SK-N-SH treated with all-trans-retinoic acid at 6 μM for 48 hours (cell line): ENCODE results near the gene CDH24.

Source experiments
- ATAC-seq: fragments of 200-7000 bp; cut with Tn5 transposase; 3 replicates; pipeline ENCODE4 v1.9.1; 2020; ENCODE audit warnings: mild to moderate bottlenecking, moderate library complexity
- ARNTL ChIP-seq: fragments of 450-650 bp; formaldehyde crosslinking; IDR thresholded peaks from 2 replicates; pipeline ENCODE4 v1.5.0; 2020; ENCODE audit warnings: low read depth, mild to moderate bottlenecking, moderate library complexity, borderline replicate concordance
- BACH2 ChIP-seq: fragments of 250-450 bp; sonication (Bioruptor Pico); IDR thresholded peaks from 2 replicates; pipeline ENCODE4 v1.9.0; 2021; ENCODE audit warnings: mild to moderate bottlenecking, borderline replicate concordance
- CSDC2 ChIP-seq: fragments of 250-450 bp; sonication (Bioruptor Pico); IDR thresholded peaks from 2 replicates; pipeline ENCODE4 v1.5.0; 2020; ENCODE audit warnings: mild to moderate bottlenecking, moderate library complexity
- ESRRG ChIP-seq: fragments of 250-450 bp; sonication (Bioruptor Pico); IDR thresholded peaks from 2 replicates; pipeline ENCODE4 v1.6.1; 2021; ENCODE audit warnings: mild to moderate bottlenecking
- GLIS3 ChIP-seq: fragments of 250-450 bp; sonication (Bioruptor Pico); IDR thresholded peaks from 2 replicates; pipeline ENCODE4 v1.5.0; 2020; ENCODE audit warnings: mild to moderate bottlenecking, moderate library complexity
- ISL1 ChIP-seq: fragments of 250-450 bp; sonication (Bioruptor Pico); IDR thresholded peaks from 2 replicates; pipeline ENCODE4 v2.1.2; 2022; ENCODE audit warnings: mild to moderate bottlenecking, moderate library complexity
- OSR1 ChIP-seq: fragments of 250-450 bp; sonication (Bioruptor Pico); IDR thresholded peaks from 2 replicates; pipeline ENCODE4 v1.8.0; 2022; ENCODE audit warnings: moderate library complexity, mild to moderate bottlenecking, inconsistent platforms
- PPARA ChIP-seq: fragments of 250-450 bp; sonication (Bioruptor Pico); IDR thresholded peaks from 2 replicates; pipeline ENCODE4 v1.5.0; 2020; ENCODE audit warnings: mild to moderate bottlenecking, borderline replicate concordance
- RARB ChIP-seq: fragments of 250-450 bp; sonication (Bioruptor Pico); IDR thresholded peaks from 2 replicates; pipeline ENCODE4 v1.8.0; 2021; ENCODE audit warnings: mild to moderate bottlenecking, moderate library complexity
- SNAI2 ChIP-seq: fragments of 250-450 bp; sonication (Bioruptor Pico); IDR thresholded peaks from 2 replicates; pipeline ENCODE4 v1.5.0; 2020; ENCODE audit warnings: mild to moderate bottlenecking, moderate library complexity
- TCF4 ChIP-seq: fragments of 250-450 bp; sonication (Bioruptor Pico); IDR thresholded peaks from 2 replicates; pipeline ENCODE4 v1.8.0; 2021; ENCODE audit warnings: mild to moderate bottlenecking, moderate library complexity, borderline replicate concordance
- TOX ChIP-seq: fragments of 250-450 bp; sonication (Bioruptor Pico); IDR thresholded peaks from 2 replicates; pipeline ENCODE4 v1.8.0; 2021; ENCODE audit warnings: mild to moderate bottlenecking, moderate library complexity, borderline replicate concordance
- ZC3H10 ChIP-seq: fragments of 250-450 bp; sonication (Bioruptor Pico); IDR thresholded peaks from 2 replicates; pipeline ENCODE4 v1.5.1; 2021; ENCODE audit warnings: mild to moderate bottlenecking, moderate library complexity
- ZFP3 ChIP-seq: fragments of 250-450 bp; sonication (Bioruptor Pico); IDR thresholded peaks from 2 replicates; pipeline ENCODE4 v1.5.0; 2020; ENCODE audit warnings: mild to moderate bottlenecking, moderate library complexity
- ZFP30 ChIP-seq: fragments of 450-650 bp; formaldehyde crosslinking; IDR thresholded peaks from 2 replicates; pipeline ENCODE4 v1.5.0; 2022; ENCODE audit warnings: mild to moderate bottlenecking, moderate library complexity
- ZNF565 ChIP-seq: fragments of 450-650 bp; formaldehyde crosslinking; conservative IDR thresholded peaks from 2 replicates; pipeline ENCODE4 v1.5.0; 2020; ENCODE audit warnings: low read depth, mild to moderate bottlenecking, moderate library complexity
- ZNF70 ChIP-seq: fragments of 450-650 bp; formaldehyde crosslinking; IDR thresholded peaks from 2 replicates; pipeline ENCODE4 v1.5.0; 2020; ENCODE audit warnings: mild to moderate bottlenecking, moderate library complexity
- ZNF8 ChIP-seq: fragments of 450-650 bp; formaldehyde crosslinking; IDR thresholded peaks from 2 replicates; pipeline ENCODE4 v1.5.0; 2020; ENCODE audit warnings: mild to moderate bottlenecking, moderate library complexity
- TF ChIP-seq, protein P1 (sequence below): fragments of 250-450 bp; sonication (Bioruptor Pico); IDR thresholded peaks from 2 replicates; pipeline ENCODE4 v1.5.0; 2020; ENCODE audit warnings: mild to moderate bottlenecking, moderate library complexity
- TF ChIP-seq, protein P2 (sequence below): fragments of 250-450 bp; sonication (Bioruptor Pico); IDR thresholded peaks from 2 replicates; pipeline ENCODE4 v1.5.1; 2021; ENCODE audit warnings: mild to moderate bottlenecking, moderate library complexity
- TF ChIP-seq, protein P3 (sequence below): fragments of 250-450 bp; sonication (Bioruptor Pico); IDR thresholded peaks from 2 replicates; pipeline ENCODE4 v1.8.0; 2021; ENCODE audit warnings: low read depth, mild to moderate bottlenecking, moderate library complexity, borderline replicate concordance
- TF ChIP-seq, protein P4 (sequence below): fragments of 250-450 bp; sonication (Bioruptor Pico); IDR thresholded peaks from 2 replicates; pipeline ENCODE4 v1.8.0; 2020; ENCODE audit warnings: mild to moderate bottlenecking, moderate library complexity, borderline replicate concordance

CDH24 gene

DNA sequence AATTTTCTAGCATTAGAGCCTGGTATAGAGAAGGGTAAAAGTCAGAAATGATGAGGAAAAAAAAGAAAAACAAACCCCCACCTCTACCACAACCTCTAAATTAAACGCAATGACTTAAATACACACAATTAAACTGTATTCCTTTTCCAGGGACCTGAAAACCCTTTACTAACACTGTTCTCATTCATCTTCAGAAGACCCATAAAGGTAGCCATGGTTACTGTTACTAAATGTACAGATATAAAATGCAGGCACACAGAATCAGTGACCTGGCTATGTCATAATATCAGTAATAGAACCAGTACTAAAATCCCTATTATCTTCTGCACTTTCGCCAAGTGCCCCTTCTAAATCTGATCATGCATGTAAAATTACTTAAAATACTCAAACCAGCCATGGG is 36.2 kb upstream of the CDH24 start:
- ATAC-seq, result no peak
- no peak for TF ChIP-seq TCF4 (CRISPR knock-in tag)
- no peak for TF ChIP-seq ZFP30 (CRISPR knock-in tag)
- TF ChIP-seq, protein P1, sequence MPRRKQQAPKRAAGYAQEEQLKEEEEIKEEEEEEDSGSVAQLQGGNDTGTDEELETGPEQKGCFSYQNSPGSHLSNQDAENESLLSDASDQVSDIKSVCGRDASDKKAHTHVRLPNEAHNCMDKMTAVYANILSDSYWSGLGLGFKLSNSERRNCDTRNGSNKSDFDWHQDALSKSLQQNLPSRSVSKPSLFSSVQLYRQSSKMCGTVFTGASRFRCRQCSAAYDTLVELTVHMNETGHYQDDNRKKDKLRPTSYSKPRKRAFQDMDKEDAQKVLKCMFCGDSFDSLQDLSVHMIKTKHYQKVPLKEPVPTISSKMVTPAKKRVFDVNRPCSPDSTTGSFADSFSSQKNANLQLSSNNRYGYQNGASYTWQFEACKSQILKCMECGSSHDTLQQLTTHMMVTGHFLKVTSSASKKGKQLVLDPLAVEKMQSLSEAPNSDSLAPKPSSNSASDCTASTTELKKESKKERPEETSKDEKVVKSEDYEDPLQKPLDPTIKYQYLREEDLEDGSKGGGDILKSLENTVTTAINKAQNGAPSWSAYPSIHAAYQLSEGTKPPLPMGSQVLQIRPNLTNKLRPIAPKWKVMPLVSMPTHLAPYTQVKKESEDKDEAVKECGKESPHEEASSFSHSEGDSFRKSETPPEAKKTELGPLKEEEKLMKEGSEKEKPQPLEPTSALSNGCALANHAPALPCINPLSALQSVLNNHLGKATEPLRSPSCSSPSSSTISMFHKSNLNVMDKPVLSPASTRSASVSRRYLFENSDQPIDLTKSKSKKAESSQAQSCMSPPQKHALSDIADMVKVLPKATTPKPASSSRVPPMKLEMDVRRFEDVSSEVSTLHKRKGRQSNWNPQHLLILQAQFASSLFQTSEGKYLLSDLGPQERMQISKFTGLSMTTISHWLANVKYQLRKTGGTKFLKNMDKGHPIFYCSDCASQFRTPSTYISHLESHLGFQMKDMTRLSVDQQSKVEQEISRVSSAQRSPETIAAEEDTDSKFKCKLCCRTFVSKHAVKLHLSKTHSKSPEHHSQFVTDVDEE (CRISPR knock-in tag), result no peak
- TF ChIP-seq OSR1 (CRISPR knock-in tag), result no peak
- no peak for TF ChIP-seq TOX (CRISPR knock-in tag)
- TF ChIP-seq, protein P2, sequence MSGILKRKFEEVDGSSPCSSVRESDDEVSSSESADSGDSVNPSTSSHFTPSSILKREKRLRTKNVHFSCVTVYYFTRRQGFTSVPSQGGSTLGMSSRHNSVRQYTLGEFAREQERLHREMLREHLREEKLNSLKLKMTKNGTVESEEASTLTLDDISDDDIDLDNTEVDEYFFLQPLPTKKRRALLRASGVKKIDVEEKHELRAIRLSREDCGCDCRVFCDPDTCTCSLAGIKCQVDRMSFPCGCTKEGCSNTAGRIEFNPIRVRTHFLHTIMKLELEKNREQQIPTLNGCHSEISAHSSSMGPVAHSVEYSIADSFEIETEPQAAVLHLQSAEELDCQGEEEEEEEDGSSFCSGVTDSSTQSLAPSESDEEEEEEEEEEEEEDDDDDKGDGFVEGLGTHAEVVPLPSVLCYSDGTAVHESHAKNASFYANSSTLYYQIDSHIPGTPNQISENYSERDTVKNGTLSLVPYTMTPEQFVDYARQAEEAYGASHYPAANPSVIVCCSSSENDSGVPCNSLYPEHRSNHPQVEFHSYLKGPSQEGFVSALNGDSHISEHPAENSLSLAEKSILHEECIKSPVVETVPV (CRISPR knock-in tag), result no peak
- TF ChIP-seq, protein P3, sequence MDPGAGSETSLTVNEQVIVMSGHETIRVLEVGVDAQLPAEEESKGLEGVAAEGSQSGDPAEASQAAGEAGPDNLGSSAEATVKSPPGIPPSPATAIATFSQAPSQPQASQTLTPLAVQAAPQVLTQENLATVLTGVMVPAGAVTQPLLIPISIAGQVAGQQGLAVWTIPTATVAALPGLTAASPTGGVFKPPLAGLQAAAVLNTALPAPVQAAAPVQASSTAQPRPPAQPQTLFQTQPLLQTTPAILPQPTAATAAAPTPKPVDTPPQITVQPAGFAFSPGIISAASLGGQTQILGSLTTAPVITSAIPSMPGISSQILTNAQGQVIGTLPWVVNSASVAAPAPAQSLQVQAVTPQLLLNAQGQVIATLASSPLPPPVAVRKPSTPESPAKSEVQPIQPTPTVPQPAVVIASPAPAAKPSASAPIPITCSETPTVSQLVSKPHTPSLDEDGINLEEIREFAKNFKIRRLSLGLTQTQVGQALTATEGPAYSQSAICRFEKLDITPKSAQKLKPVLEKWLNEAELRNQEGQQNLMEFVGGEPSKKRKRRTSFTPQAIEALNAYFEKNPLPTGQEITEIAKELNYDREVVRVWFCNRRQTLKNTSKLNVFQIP (CRISPR knock-in tag), result no peak
- no peak for TF ChIP-seq CSDC2 (CRISPR knock-in tag)
- no peak for TF ChIP-seq GLIS3
- TF ChIP-seq ZFP3 (CRISPR knock-in tag), result no peak
- no peak for TF ChIP-seq ESRRG
- TF ChIP-seq ZNF565 (CRISPR knock-in tag), result no peak
- no peak for TF ChIP-seq ZNF70 (CRISPR knock-in tag)
- TF ChIP-seq, protein P4, sequence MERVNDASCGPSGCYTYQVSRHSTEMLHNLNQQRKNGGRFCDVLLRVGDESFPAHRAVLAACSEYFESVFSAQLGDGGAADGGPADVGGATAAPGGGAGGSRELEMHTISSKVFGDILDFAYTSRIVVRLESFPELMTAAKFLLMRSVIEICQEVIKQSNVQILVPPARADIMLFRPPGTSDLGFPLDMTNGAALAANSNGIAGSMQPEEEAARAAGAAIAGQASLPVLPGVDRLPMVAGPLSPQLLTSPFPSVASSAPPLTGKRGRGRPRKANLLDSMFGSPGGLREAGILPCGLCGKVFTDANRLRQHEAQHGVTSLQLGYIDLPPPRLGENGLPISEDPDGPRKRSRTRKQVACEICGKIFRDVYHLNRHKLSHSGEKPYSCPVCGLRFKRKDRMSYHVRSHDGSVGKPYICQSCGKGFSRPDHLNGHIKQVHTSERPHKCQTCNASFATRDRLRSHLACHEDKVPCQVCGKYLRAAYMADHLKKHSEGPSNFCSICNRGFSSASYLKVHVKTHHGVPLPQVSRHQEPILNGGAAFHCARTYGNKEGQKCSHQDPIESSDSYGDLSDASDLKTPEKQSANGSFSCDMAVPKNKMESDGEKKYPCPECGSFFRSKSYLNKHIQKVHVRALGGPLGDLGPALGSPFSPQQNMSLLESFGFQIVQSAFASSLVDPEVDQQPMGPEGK (CRISPR knock-in tag), result no peak
- no peak for TF ChIP-seq ARNTL
- TF ChIP-seq ZNF8 (CRISPR knock-in tag), result no peak
- no peak for TF ChIP-seq RARB (CRISPR knock-in tag)
- TF ChIP-seq SNAI2 (CRISPR knock-in tag), result no peak
- TF ChIP-seq ZC3H10, result no peak
- TF ChIP-seq ISL1 (CRISPR knock-in tag), result no peak

DNA sequence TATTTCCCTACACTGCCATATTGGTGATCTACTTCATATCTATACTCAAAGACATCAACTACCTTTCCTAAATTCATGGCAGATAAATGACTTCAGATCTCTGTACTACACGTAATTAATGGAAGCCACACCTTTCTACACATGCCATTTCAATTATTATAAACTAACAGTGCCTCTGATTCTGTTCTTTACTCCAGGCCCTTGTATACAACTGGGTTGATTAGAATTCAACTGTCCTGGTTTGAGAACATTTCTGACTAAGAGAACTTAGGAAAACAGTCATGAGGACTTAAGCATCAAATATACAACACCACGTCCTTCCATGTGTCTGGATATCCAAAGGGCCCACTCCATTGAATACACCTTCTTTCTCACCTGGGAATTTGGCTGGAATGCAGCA is 35.8 kb upstream of the CDH24 start:
- ATAC-seq, result no peak
- TF ChIP-seq BACH2 (CRISPR knock-in tag), result no peak
- no peak for TF ChIP-seq RARB (CRISPR knock-in tag)
- TF ChIP-seq TOX (CRISPR knock-in tag), result no peak

DNA sequence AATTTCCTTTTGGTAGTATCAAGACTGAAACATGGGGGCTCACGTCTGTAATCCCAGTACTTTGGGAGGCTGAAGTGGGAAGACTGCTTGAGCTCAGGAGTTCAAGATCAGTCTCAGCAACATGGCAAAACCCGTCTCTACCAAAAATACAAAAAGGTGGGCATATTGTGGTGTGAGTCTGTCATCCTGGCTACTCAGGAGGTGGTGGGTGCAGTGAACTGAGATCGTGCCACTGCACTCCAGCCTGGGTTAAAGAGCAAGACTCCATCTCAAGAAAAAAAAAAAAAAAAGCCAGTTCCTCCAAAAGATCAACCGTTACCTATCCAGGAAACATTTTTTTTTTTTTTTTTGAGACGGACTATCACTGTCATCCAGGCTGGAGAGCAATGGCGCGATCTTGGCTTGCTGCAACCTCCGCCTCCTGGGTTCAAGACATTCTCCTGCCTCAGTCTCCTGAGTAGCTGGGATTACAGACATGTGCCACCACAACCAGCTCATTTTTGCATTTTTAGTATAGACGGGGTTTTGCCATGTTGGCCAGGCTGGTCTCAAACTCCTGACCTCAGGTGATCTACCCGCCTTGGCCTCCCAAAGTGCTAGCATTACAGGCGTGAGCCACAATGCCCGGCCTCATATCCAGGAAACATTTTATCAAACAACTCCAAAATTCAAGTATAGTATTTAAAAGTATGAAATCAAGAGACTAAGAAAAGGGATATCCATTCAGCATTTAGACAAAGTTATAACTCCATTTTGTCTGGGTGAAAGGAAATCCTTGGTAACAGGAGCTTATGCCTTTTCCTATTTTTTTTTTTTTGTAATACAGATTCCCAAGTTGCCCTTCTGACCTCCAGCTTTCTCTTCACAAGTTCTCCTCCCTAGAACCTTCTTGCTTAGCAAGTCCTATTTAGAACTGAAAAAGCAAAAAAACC is 34.2 kb upstream of the CDH24 start:
- no peak for ATAC-seq
- no peak for TF ChIP-seq ISL1 (CRISPR knock-in tag)
- TF ChIP-seq CSDC2 (CRISPR knock-in tag), result no peak
- no peak for TF ChIP-seq PPARA (CRISPR knock-in tag)
- no peak for TF ChIP-seq ARNTL
- TF ChIP-seq, protein P2 (CRISPR knock-in tag), result no peak
- TF ChIP-seq ZC3H10, result no peak
- TF ChIP-seq ZNF565 (CRISPR knock-in tag), result no peak
- TF ChIP-seq, protein P3 (CRISPR knock-in tag), result no peak
- TF ChIP-seq, protein P4 (CRISPR knock-in tag), result no peak
- no peak for TF ChIP-seq BACH2 (CRISPR knock-in tag)
